H9 (cell line): Measurements from ENCODE around the gene ABCC12. TPM values are rescaled to one million over a fixed set of nuclear protein-coding genes. Genes with fewer than 3 reads are reported as not detected.

Source experiments
- DNase-seq: peaks from one replicate; pipeline ENCODE4 v3.0.0-alpha.2; 2017
- H2AFZ ChIP-seq: one replicate; pipeline ENCODE4 v1.6.1; 2013; ENCODE audit warnings: mild to moderate bottlenecking, low read length, control low read depth, moderate library complexity
- H2AK5ac ChIP-seq: 2 replicates; pipeline ENCODE4 v1.6.1; 2013; ENCODE audit warnings: low read length, control low read depth, mixed read lengths; ENCODE audit not compliant: insufficient read length
- H2BK120ac ChIP-seq: one replicate; pipeline ENCODE4 v1.6.1; 2013; ENCODE audit warnings: low read depth, mild to moderate bottlenecking, low read length, control low read depth, inconsistent platforms; ENCODE audit not compliant: poor library complexity, severe bottlenecking
- H2BK12ac ChIP-seq: 2 replicates; pipeline ENCODE4 v1.6.1; 2013; ENCODE audit warnings: low read length, control low read depth, mixed read lengths, low read depth; ENCODE audit not compliant: insufficient read length
- H2BK15ac ChIP-seq: 2 replicates; pipeline ENCODE4 v1.6.1; 2013; ENCODE audit warnings: low read depth, low read length, control low read depth
- H2BK20ac ChIP-seq: one replicate; pipeline ENCODE4 v1.6.1; 2013; ENCODE audit warnings: low read depth, mild to moderate bottlenecking, low read length, control low read depth, inconsistent platforms; ENCODE audit not compliant: poor library complexity, severe bottlenecking
- H2BK5ac ChIP-seq: 2 replicates; pipeline ENCODE4 v1.6.1; 2013; ENCODE audit warnings: low read length, control low read depth, mixed read lengths; ENCODE audit not compliant: insufficient read length
- H3K14ac ChIP-seq: 2 replicates; pipeline ENCODE4 v1.6.1; 2013; ENCODE audit warnings: low read length, control low read depth; ENCODE audit not compliant: insufficient read depth
- H3K18ac ChIP-seq: 2 replicates; pipeline ENCODE4 v1.6.1; 2013; ENCODE audit warnings: low read depth, mild to moderate bottlenecking, mixed read lengths, low read length, control low read depth; ENCODE audit not compliant: insufficient read length
- H3K23ac ChIP-seq: 2 replicates; pipeline ENCODE4 v1.6.1; 2013; ENCODE audit warnings: low read length, control low read depth, mixed read lengths, low read depth; ENCODE audit not compliant: insufficient read length
- H3K23me2 ChIP-seq: 2 replicates; pipeline ENCODE4 v1.6.1; 2013; ENCODE audit warnings: low read depth, mild to moderate bottlenecking, mixed read lengths, low read length, control low read depth; ENCODE audit not compliant: insufficient read length, poor library complexity, severe bottlenecking
- H3K27ac ChIP-seq: 2 replicates; pipeline ENCODE4 v1.5.1; 2013; ENCODE audit warnings: low read length, control low read depth, mixed read lengths, low read depth; ENCODE audit not compliant: insufficient read length
- H3K27me3 ChIP-seq: 2 replicates; pipeline ENCODE4 v1.6.1; 2013; ENCODE audit warnings: low read length, control low read depth, inconsistent platforms; ENCODE audit not compliant: insufficient read depth
- H3K4ac ChIP-seq: 2 replicates; pipeline ENCODE4 v1.6.1; 2013; ENCODE audit warnings: low read depth, mild to moderate bottlenecking, control low read depth, inconsistent platforms, low read length, moderate library complexity
- H3K4me1 ChIP-seq: 2 replicates; pipeline ENCODE4 v1.6.1; 2013; ENCODE audit warnings: low read length, control low read depth, inconsistent platforms; ENCODE audit not compliant: insufficient read depth
- H3K4me2 ChIP-seq: 2 replicates; pipeline ENCODE4 v1.6.1; 2013; ENCODE audit warnings: low read length, control low read depth, mixed read lengths; ENCODE audit not compliant: insufficient read length, insufficient read depth
- H3K56ac ChIP-seq: 2 replicates; pipeline ENCODE4 v1.6.1; 2013; ENCODE audit warnings: low read depth, mild to moderate bottlenecking, mixed read lengths, low read length, control low read depth; ENCODE audit not compliant: insufficient read length
- H3K79me1 ChIP-seq: 2 replicates; pipeline ENCODE4 v1.6.1; 2013; ENCODE audit warnings: low read depth, mild to moderate bottlenecking, moderate library complexity, low read length, control low read depth, inconsistent platforms; ENCODE audit not compliant: insufficient read depth, poor library complexity, severe bottlenecking
- H3K79me2 ChIP-seq: 2 replicates; pipeline ENCODE4 v1.6.1; 2013; ENCODE audit warnings: low read length, control low read depth, inconsistent platforms; ENCODE audit not compliant: insufficient read depth
- H3K9ac ChIP-seq: 2 replicates; pipeline ENCODE4 v1.6.1; 2013; ENCODE audit warnings: low read length, control low read depth, mixed read lengths; ENCODE audit not compliant: insufficient read length; ENCODE audit errors: extremely low read depth
- H3K9me3 ChIP-seq: one replicate; pipeline ENCODE4 v1.6.1; 2013; ENCODE audit warnings: low read depth, low read length, inconsistent platforms; ENCODE audit not compliant: control insufficient read depth
- H3T11ph ChIP-seq: one replicate; pipeline ENCODE4 v1.6.1; 2013; ENCODE audit warnings: mild to moderate bottlenecking, low read length, control low read depth, inconsistent platforms
- H4K20me1 ChIP-seq: one replicate; pipeline ENCODE4 v1.6.1; 2013; ENCODE audit not compliant: control insufficient read depth, insufficient read length, insufficient read depth
- H4K5ac ChIP-seq: 2 replicates; pipeline ENCODE4 v1.6.1; 2013; ENCODE audit warnings: low read depth, mild to moderate bottlenecking, mixed read lengths, low read length, control low read depth; ENCODE audit not compliant: insufficient read length
- H4K8ac ChIP-seq: replicated peaks from 2 replicates; pipeline ENCODE4 v1.6.1; 2013; ENCODE audit warnings: low read length, control low read depth, mixed read lengths, low read depth; ENCODE audit not compliant: insufficient read length
- H4K91ac ChIP-seq: 2 replicates; pipeline ENCODE4 v1.6.1; 2013; ENCODE audit warnings: low read depth, mild to moderate bottlenecking, moderate library complexity, mixed read lengths, low read length, control low read depth; ENCODE audit not compliant: insufficient read length
- H3K27ac Mint-ChIP-seq, 3 experiments: 2 replicates in 2 of 3; 3 replicates in 1 of 3; pipeline ENCODE4 v1.8.0; 2020 to 2021; ENCODE audit warnings: mixed read lengths in 3 of 3, mild to moderate bottlenecking in 1 of 3, moderate library complexity in 1 of 3
- H3K27me3 Mint-ChIP-seq: 2 replicates; pipeline ENCODE4 v1.8.0; 2021; ENCODE audit warnings: low read depth, mild to moderate bottlenecking, moderate library complexity, mixed read lengths
- H3K36me3 Mint-ChIP-seq, 3 experiments: 2 replicates in 2 of 3; 3 replicates in 1 of 3; pipeline ENCODE4 v1.8.0; 2020 to 2021; ENCODE audit warnings: low read depth in 3 of 3, mixed read lengths in 3 of 3; ENCODE audit not compliant: insufficient read depth in 1 of 3
- H3K4me1 Mint-ChIP-seq, 2 experiments: 2 replicates each; pipeline ENCODE4 v1.8.0; 2020; ENCODE audit warnings: mixed read lengths in 2 of 2
- H3K4me3 Mint-ChIP-seq, 2 experiments: 2 replicates in 1 of 2; 3 replicates in 1 of 2; pipeline ENCODE4 v1.8.0; 2020 to 2021; ENCODE audit warnings: mild to moderate bottlenecking in 2 of 2, mixed read lengths in 2 of 2, moderate library complexity in 1 of 2
- H3K9me3 Mint-ChIP-seq, 2 experiments: 2 replicates in 1 of 2; 3 replicates in 1 of 2; pipeline ENCODE4 v1.8.0; 2020; ENCODE audit warnings: mild to moderate bottlenecking in 2 of 2, mixed read lengths in 2 of 2, moderate library complexity in 1 of 2
- CTCF ChIP-seq: fragments of 200-600 bp; sonication (generic); conservative IDR thresholded peaks from 3 replicates; pipeline ENCODE4 v1.8.0; 2021; ENCODE audit warnings: antibody characterized with exemption, mild to moderate bottlenecking
- WGBS: extraction: QIAGEN DNeasy Blood & Tissue Kit; methylation state at CpG from one replicate; pipeline ENCODE4 v1.1.7; 2013; ENCODE audit warnings: missing lambda C conversion rate, low lambda C conversion rate, mixed read lengths; ENCODE audit not compliant: insufficient read length; ENCODE audit errors: extremely low coverage; 5-methylcytosine and 5-hydroxymethylcytosine counted together
- total RNA-seq: library from RNA; stranded (reverse); gene quantifications from 2 replicates; pipeline ENCODE4 v1.2.1, GENCODE V29; 2021

The ABCC12 gene
- total RNA-seq, 1 experiment from 2014 or later = 0.09 TPM

- no peaks in the 10 kb centered on the region for H3K23me2 ChIP-seq
- H2AK5ac ChIP-seq = no peak overlapping the region
- no peak overlapping the region for H3K14ac ChIP-seq
- H3K36me3 Mint-ChIP-seq = no peaks in the 10 kb centered on the region; a peak in 1 of 7 replicates
- H3K9ac ChIP-seq = no peak overlapping the region
- peaks cover 7 to 12% of the 10 kb centered on the region in 2 experiments for H3K4me1 Mint-ChIP-seq
- H3K79me1 ChIP-seq = no peaks in the 10 kb centered on the region
- H3K4me1 ChIP-seq = no peaks in the 10 kb centered on the region
- no peak for DNase-seq
- H2BK5ac ChIP-seq = no peak overlapping the region
- no peaks in the 10 kb centered on the region for H3K9me3 Mint-ChIP-seq
- H2BK120ac ChIP-seq = no peak overlapping the region
- no peak overlapping the region for H3K27ac Mint-ChIP-seq
- no peak overlapping the region for H3K4ac ChIP-seq
- H3K18ac ChIP-seq = no peak overlapping the region
- H3K27me3 Mint-ChIP-seq = peaks cover 23% of the 10 kb centered on the region
- H3K27me3 ChIP-seq = no peaks in the 10 kb centered on the region
- H3K27ac ChIP-seq = no peak overlapping the region
- WGBS = no CpG with 5 or more reads among the region's 7 CpGs
- no peak overlapping the region for H2BK15ac ChIP-seq
- no peak overlapping the region for H2BK20ac ChIP-seq
- no peaks in the 10 kb centered on the region for H4K20me1 ChIP-seq
- H3K56ac ChIP-seq = no peak overlapping the region
- H4K5ac ChIP-seq = no peak overlapping the region
- no peak overlapping the region for H3K23ac ChIP-seq
- no peak for TF ChIP-seq CTCF
- no peaks in the 10 kb centered on the region for H3K9me3 ChIP-seq
- H3K4me3 Mint-ChIP-seq = no peak overlapping the region
- no peak overlapping the region for H4K91ac ChIP-seq
- H3K4me2 ChIP-seq = no peak overlapping the region
- H2AFZ ChIP-seq = no peak overlapping the region
- no peak overlapping the region for H3T11ph ChIP-seq
- H4K8ac ChIP-seq = no peak overlapping the region
- H3K79me2 ChIP-seq = no peaks in the 10 kb centered on the region
- no peak overlapping the region for H2BK12ac ChIP-seq
Measured at GRCh38 chr16:48110000-48110399, 45.8 kb downstream of the ABCC12 start.
